Gastrocnemius medialis (tissue), 4 donors: ENCODE data around the gene LAX1.

ENCODE experiments used
- CTCF ChIP-seq, 5 experiments: fragments of 450-650 bp in 3 of 5; fragments of 200-600 bp in 2 of 5; sonication (generic) in 2 of 5; IDR thresholded peaks in 4 of 5; conservative IDR thresholded peaks in 1 of 5; 1 replicate in 4 of 5; 2 replicates in 1 of 5; pipeline ENCODE4 v1.5.1; 2016 to 2019; ENCODE audit warnings: antibody characterized with exemption in 5 of 5, mild to moderate bottlenecking in 3 of 5, moderate library complexity in 3 of 5
- POLR2A ChIP-seq, 2 donors: fragments of 450-650 bp; IDR thresholded peaks; one replicate each; pipeline ENCODE4 v1.6.1; 2017; ENCODE audit warnings: antibody characterized with exemption in 2 of 2, mild to moderate bottlenecking in 2 of 2, moderate library complexity in 2 of 2

GRCh38 chr1:203720242-203720641 is 44.7 kb upstream of the LAX1 start:
- TF ChIP-seq CTCF (IDR thresholded peaks at IDR 0.05 in 4 of 5, conservative IDR thresholded peaks at IDR 0.05 in 1 of 5) (no peak), POLR2A (IDR thresholded peaks at IDR 0.05) (no peak)
